Lower leg skin (tissue), 3 donors: ENCODE data around the gene CASK.

Source experiments
- POLR2A ChIP-seq, 2 donors: fragments of 450-650 bp; IDR thresholded peaks; one replicate each; pipeline ENCODE4 v1.6.1; 2016 to 2017; ENCODE audit warnings: antibody characterized with exemption in 2 of 2, mild to moderate bottlenecking in 1 of 2, moderate library complexity in 1 of 2
- TF ChIP-seq, protein P1 (sequence below), 3 donors: fragments of 450-650 bp; IDR thresholded peaks; one replicate each; pipeline ENCODE4 v1.5.1; 2016; ENCODE audit warnings: antibody characterized with exemption in 3 of 3, mild to moderate bottlenecking in 3 of 3, moderate library complexity in 2 of 3

DNA sequence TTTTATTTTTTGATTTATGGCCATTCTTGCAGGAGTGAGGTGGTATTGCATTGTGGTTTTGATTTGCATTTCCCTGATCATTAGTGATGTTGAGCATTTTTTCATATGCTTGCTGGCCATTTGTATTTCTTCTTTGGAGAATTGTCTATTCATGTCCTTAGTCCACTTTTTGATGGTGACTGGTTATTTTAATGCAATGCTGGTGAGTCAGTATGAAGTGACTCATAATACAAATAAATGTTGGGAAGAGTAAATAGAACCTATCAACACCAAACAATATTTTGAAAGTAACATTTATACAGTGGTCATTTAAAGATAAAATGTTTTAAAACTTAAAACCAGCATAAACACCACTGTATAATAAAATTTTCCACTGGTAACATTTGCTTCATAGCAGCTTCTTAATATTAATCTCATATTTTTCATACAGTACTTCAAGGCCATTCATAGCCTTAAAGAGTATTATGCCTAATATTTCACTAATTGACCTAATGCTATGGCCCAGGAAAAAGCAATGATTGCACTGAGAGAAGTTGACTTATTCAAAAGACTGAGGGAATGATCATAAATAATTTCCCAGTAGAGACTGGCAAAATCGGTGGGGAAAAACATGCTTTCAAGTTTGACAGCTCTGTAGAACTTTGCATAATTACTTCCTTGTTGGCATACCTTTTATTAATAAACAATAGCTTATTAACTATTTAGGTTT is 33.9 kb downstream of the CASK start:
- no peak for TF ChIP-seq POLR2A (IDR thresholded peaks at IDR 0.05)
- TF ChIP-seq, protein P1, sequence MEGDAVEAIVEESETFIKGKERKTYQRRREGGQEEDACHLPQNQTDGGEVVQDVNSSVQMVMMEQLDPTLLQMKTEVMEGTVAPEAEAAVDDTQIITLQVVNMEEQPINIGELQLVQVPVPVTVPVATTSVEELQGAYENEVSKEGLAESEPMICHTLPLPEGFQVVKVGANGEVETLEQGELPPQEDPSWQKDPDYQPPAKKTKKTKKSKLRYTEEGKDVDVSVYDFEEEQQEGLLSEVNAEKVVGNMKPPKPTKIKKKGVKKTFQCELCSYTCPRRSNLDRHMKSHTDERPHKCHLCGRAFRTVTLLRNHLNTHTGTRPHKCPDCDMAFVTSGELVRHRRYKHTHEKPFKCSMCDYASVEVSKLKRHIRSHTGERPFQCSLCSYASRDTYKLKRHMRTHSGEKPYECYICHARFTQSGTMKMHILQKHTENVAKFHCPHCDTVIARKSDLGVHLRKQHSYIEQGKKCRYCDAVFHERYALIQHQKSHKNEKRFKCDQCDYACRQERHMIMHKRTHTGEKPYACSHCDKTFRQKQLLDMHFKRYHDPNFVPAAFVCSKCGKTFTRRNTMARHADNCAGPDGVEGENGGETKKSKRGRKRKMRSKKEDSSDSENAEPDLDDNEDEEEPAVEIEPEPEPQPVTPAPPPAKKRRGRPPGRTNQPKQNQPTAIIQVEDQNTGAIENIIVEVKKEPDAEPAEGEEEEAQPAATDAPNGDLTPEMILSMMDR (IDR thresholded peaks at IDR 0.05): no peak
